Lower leg skin (tissue), 4 donors: ENCODE results near the gene TRPM3. TPM values are rescaled to one million over a fixed set of nuclear protein-coding genes. Genes with fewer than 3 reads are reported as not detected.

Experiments
- DNase-seq, 2 donors: peaks; one replicate each; pipeline ENCODE4 v3.0.0-alpha.2; 2019; ENCODE audit warnings: low spot score in 2 of 2
- H3K4me3 ChIP-seq: fragments of 200-600 bp; sonication (generic); 2 replicates; pipeline ENCODE4 v1.5.1; 2017; ENCODE audit warnings: mild to moderate bottlenecking, low read depth; ENCODE audit not compliant: poor library complexity, severe bottlenecking
- CTCF ChIP-seq, 3 donors: fragments of 450-650 bp; IDR thresholded peaks; one replicate each; pipeline ENCODE4 v1.5.1; 2016; ENCODE audit warnings: antibody characterized with exemption in 3 of 3, mild to moderate bottlenecking in 3 of 3, moderate library complexity in 2 of 3
- POLR2A ChIP-seq, 2 donors: fragments of 450-650 bp; IDR thresholded peaks; one replicate each; pipeline ENCODE4 v1.6.1; 2016 to 2017; ENCODE audit warnings: antibody characterized with exemption in 2 of 2, mild to moderate bottlenecking in 1 of 2, moderate library complexity in 1 of 2
- WGBS, 2 donors: methylation state at CpG; one replicate each; pipeline ENCODE4 v1.1.5; 2018; 5-methylcytosine and 5-hydroxymethylcytosine counted together
- intact Hi-C: fragments of 100-400 bp; cut with DNase I; formaldehyde crosslinking; loops from one replicate; pipeline ENCODE4 v1.15.0; 2023; ENCODE audit warnings: low total_unique reads
- total RNA-seq, 4 donors: library from RNA; depleted of rRNA; stranded (reverse); fragments of >200 nt; gene quantifications; one replicate each; pipeline ENCODE4 v1.1.0, GENCODE V29; 2016

The TRPM3 gene
- total RNA-seq, 4 donors from 2014 or later: 0.10 to 0.29 TPM; not detected in 2

- TF ChIP-seq CTCF (IDR thresholded peaks at IDR 0.05): no peak
- TF ChIP-seq POLR2A (IDR thresholded peaks at IDR 0.05): no peak
- no peak overlapping the region for H3K4me3 ChIP-seq
- DNase-seq: no peak
- intact Hi-C loops: no loop called here
- whole genome bisulfite sequencing, 2 donors: 78 to 90% methylated on average over 7 of the region's 7 CpGs
Observed at GRCh38 chr9:70529833-70530232, 591.6 kb downstream of the TRPM3 start.

- intact Hi-C loops: no loop called here
Observed at GRCh38 chr9:70529377-70529776, 592.0 kb downstream of the TRPM3 start.

GRCh38 chr9:70526902-70527301 is 594.5 kb downstream of the TRPM3 start:
- intact Hi-C loops: no loop called here
- WGBS, 2 donors: 89 to 97% methylated on average over 2 of the region's 2 CpGs
- H3K4me3 ChIP-seq: no peak overlapping the region
- no peak for DNase-seq
- TF ChIP-seq CTCF (IDR thresholded peaks at IDR 0.05): no peak
- no peak for TF ChIP-seq POLR2A (IDR thresholded peaks at IDR 0.05)

More at GRCh38 chr9:70529377-70529776, 592.0 kb downstream of the TRPM3 start:
- DNase-seq: no peak
- H3K4me3 ChIP-seq: no peak overlapping the region
- 95% methylated on average over 6 of the region's 6 CpGs for WGBS, 2 donors
- TF ChIP-seq CTCF (IDR thresholded peaks at IDR 0.05): no peak
- TF ChIP-seq POLR2A (IDR thresholded peaks at IDR 0.05): no peak

GRCh38 chr9:70525519-70525918 is 595.9 kb downstream of the TRPM3 start:
- 77 to 86% methylated on average over 1 of the region's 1 CpG for WGBS, 2 donors
- intact Hi-C loops: no loop called here
- H3K4me3 ChIP-seq: no peak overlapping the region
- no peak for DNase-seq
- TF ChIP-seq POLR2A (IDR thresholded peaks at IDR 0.05) (no peak), CTCF (IDR thresholded peaks at IDR 0.05) (no peak)

- no peak overlapping the region for H3K4me3 ChIP-seq
- 73 to 80% methylated on average over 11 of the region's 11 CpGs for WGBS, 2 donors
- no peak for TF ChIP-seq POLR2A (IDR thresholded peaks at IDR 0.05)
- no peak for TF ChIP-seq CTCF (IDR thresholded peaks at IDR 0.05)
- intact Hi-C loops: no loop called here
- no peak for DNase-seq
Observed at GRCh38 chr9:70519912-70520724, 601.3 kb downstream of the TRPM3 start.
